ENCODE results near the gene IFT25. TPM values are rescaled to one million over a fixed set of nuclear protein-coding genes. Genes with fewer than 3 reads are reported as not detected.

The IFT25 gene
- total and polyA plus RNA-seq, 2 of the 13 experiments (the other 11 are each of a cell fraction or from before 2014, with no cell fraction given) = 19.7 to 48.0 TPM

DNA sequence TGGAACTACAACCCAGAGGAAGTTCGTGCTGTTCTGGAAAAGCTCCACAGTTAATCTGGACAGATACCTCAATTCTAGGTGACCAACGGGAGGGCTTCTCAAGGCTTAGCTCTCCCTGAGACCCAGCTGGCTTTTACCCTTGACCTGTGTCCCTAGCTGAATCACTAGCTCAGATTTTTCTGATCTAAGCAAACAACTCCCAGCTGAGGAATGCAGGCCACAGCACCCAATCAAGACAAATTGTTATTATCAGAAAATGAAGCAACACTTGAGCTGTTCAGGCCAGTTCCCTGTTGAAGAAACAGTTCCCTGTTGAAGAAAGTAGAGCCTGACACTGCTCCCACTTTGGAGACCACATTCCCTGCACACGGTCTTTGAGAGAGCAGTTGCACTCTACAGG, 35.6 kb downstream of the IFT25 start (continued):
- peak; percentile 24; the same call in 1 of the 2 replicates for TF ChIP-seq HDAC1 (CRISPR knock-in tag; IDR thresholded peaks at IDR 0.05)
- TF ChIP-seq, protein P1, sequence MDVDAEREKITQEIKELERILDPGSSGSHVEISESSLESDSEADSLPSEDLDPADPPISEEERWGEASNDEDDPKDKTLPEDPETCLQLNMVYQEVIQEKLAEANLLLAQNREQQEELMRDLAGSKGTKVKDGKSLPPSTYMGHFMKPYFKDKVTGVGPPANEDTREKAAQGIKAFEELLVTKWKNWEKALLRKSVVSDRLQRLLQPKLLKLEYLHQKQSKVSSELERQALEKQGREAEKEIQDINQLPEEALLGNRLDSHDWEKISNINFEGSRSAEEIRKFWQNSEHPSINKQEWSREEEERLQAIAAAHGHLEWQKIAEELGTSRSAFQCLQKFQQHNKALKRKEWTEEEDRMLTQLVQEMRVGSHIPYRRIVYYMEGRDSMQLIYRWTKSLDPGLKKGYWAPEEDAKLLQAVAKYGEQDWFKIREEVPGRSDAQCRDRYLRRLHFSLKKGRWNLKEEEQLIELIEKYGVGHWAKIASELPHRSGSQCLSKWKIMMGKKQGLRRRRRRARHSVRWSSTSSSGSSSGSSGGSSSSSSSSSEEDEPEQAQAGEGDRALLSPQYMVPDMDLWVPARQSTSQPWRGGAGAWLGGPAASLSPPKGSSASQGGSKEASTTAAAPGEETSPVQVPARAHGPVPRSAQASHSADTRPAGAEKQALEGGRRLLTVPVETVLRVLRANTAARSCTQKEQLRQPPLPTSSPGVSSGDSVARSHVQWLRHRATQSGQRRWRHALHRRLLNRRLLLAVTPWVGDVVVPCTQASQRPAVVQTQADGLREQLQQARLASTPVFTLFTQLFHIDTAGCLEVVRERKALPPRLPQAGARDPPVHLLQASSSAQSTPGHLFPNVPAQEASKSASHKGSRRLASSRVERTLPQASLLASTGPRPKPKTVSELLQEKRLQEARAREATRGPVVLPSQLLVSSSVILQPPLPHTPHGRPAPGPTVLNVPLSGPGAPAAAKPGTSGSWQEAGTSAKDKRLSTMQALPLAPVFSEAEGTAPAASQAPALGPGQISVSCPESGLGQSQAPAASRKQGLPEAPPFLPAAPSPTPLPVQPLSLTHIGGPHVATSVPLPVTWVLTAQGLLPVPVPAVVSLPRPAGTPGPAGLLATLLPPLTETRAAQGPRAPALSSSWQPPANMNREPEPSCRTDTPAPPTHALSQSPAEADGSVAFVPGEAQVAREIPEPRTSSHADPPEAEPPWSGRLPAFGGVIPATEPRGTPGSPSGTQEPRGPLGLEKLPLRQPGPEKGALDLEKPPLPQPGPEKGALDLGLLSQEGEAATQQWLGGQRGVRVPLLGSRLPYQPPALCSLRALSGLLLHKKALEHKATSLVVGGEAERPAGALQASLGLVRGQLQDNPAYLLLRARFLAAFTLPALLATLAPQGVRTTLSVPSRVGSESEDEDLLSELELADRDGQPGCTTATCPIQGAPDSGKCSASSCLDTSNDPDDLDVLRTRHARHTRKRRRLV (CRISPR knock-in tag; IDR thresholded peaks at IDR 0.05) = no peak
- peak; percentile 7; the same call in 1 of the 2 replicates for TF ChIP-seq HNF4G (IDR thresholded peaks at IDR 0.05; ENCODE audit: borderline replicate concordance, low read depth, low read length)
- TF ChIP-seq HNF4G (CRISPR knock-in tag; IDR thresholded peaks at IDR 0.05; ENCODE audit: borderline replicate concordance, low read depth) = no peak
- TF ChIP-seq NCOA2 (CRISPR knock-in tag; IDR thresholded peaks at IDR 0.05) = peak; percentile 17; the same call in 1 of the 2 replicates
- TF ChIP-seq SOX13 (IDR thresholded peaks at IDR 0.05) = no peak
- TF ChIP-seq SOX13 (CRISPR knock-in tag; conservative IDR thresholded peaks at IDR 0.05 in 1 of 2, IDR thresholded peaks at IDR 0.05 in 1 of 2) = peak in 1 of 2 experiments; percentile 29; a peak in 1 of 4 replicates
- TF ChIP-seq GFI1 (CRISPR knock-in tag; IDR thresholded peaks at IDR 0.05; ENCODE audit: borderline replicate concordance) = peak; percentile 99
- no peak for TF ChIP-seq ZNF232 (CRISPR knock-in tag; IDR thresholded peaks at IDR 0.05; ENCODE audit: borderline replicate concordance)
- TF ChIP-seq, protein P2, sequence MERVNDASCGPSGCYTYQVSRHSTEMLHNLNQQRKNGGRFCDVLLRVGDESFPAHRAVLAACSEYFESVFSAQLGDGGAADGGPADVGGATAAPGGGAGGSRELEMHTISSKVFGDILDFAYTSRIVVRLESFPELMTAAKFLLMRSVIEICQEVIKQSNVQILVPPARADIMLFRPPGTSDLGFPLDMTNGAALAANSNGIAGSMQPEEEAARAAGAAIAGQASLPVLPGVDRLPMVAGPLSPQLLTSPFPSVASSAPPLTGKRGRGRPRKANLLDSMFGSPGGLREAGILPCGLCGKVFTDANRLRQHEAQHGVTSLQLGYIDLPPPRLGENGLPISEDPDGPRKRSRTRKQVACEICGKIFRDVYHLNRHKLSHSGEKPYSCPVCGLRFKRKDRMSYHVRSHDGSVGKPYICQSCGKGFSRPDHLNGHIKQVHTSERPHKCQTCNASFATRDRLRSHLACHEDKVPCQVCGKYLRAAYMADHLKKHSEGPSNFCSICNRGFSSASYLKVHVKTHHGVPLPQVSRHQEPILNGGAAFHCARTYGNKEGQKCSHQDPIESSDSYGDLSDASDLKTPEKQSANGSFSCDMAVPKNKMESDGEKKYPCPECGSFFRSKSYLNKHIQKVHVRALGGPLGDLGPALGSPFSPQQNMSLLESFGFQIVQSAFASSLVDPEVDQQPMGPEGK (CRISPR knock-in tag; IDR thresholded peaks at IDR 0.05) = 0 out of 2 replicates have a peak, but pooled peaks have one; percentile 23
- 0 out of 2 replicates have a peak, but pooled peaks have one; percentile 31 for TF ChIP-seq JUND (CRISPR knock-in tag; IDR thresholded peaks at IDR 0.05)
- peak; percentile 81; the same call in 1 of the 2 replicates for TF ChIP-seq HMG20A (CRISPR knock-in tag; IDR thresholded peaks at IDR 0.05; ENCODE audit: borderline replicate concordance)
- TF ChIP-seq FOXA3 (CRISPR knock-in tag; IDR thresholded peaks at IDR 0.05) = peak; percentile 50
- no peak for TF ChIP-seq ZNF367 (CRISPR knock-in tag; IDR thresholded peaks at IDR 0.05; ENCODE audit: borderline replicate concordance)
- peak; percentile 67; the same call in 1 of the 2 replicates for TF ChIP-seq PHF21A (CRISPR knock-in tag; IDR thresholded peaks at IDR 0.05)
- TF ChIP-seq ZNF331 (CRISPR knock-in tag; IDR thresholded peaks at IDR 0.05) = no peak
- TF ChIP-seq SALL2 (CRISPR knock-in tag; IDR thresholded peaks at IDR 0.05) = no peak
- no peak for TF ChIP-seq BORCS8-MEF2B (CRISPR knock-in tag; IDR thresholded peaks at IDR 0.05)
- TF ChIP-seq, protein P3, sequence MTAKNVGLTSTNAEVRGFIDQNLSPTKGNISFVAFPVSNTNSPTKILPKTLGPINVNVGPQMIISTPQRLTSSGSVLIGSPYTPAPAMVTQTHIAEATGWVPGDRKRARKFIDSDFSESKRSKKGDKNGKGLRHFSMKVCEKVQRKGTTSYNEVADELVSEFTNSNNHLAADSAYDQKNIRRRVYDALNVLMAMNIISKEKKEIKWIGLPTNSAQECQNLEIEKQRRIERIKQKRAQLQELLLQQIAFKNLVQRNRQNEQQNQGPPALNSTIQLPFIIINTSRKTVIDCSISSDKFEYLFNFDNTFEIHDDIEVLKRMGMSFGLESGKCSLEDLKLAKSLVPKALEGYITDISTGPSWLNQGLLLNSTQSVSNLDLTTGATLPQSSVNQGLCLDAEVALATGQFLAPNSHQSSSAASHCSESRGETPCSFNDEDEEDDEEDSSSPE (CRISPR knock-in tag; IDR thresholded peaks at IDR 0.05) = no peak

All from HepG2 (cell line).